KOPT-K1 (cell line): Measurements from ENCODE around the gene VWF.

Experiments used
- H3K27ac ChIP-seq: fragments of 200-600 bp; sonication (generic); 2 replicates; pipeline ENCODE4 v1.5.1; 2016; ENCODE audit warnings: antibody characterized with exemption, mild to moderate bottlenecking, low read depth, low read length; ENCODE audit not compliant: poor library complexity, severe bottlenecking
- H3K36me3 ChIP-seq: fragments of 200-600 bp; sonication (generic); 2 replicates; pipeline ENCODE4 v1.5.1; 2017; ENCODE audit warnings: antibody characterized with exemption, mild to moderate bottlenecking, low read length, moderate library complexity; ENCODE audit not compliant: insufficient read depth
- H3K9me3 ChIP-seq: fragments of 200-600 bp; sonication (generic); 2 replicates; pipeline ENCODE4 v1.5.1; 2017; ENCODE audit warnings: antibody characterized with exemption, low read length, mild to moderate bottlenecking; ENCODE audit not compliant: insufficient read depth, poor library complexity, severe bottlenecking

VWF gene

DNA sequence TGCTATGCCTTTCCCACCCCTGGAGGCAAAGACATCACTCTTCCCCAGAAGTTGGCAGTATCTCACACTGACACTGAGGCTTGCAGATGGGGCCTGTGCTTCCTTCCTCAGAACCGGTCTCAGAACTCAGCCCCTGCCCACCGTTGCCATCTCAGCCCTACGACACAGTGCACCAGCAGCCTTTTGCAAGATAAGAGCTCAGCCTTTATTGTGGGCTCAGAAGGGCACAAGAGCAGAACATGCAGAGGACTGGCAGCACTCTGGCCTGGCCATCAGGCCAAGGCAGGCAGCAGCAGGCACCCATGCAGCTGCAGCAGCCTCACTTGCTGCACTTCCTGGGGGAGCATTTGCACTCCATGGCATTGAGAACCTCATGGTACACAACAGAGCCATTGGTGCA is 175.8 kb downstream of the VWF start:
- H3K36me3 ChIP-seq, result no peaks in the 10 kb centered on the region
- no peaks in the 10 kb centered on the region for H3K9me3 ChIP-seq
- no peak overlapping the region for H3K27ac ChIP-seq

DNA sequence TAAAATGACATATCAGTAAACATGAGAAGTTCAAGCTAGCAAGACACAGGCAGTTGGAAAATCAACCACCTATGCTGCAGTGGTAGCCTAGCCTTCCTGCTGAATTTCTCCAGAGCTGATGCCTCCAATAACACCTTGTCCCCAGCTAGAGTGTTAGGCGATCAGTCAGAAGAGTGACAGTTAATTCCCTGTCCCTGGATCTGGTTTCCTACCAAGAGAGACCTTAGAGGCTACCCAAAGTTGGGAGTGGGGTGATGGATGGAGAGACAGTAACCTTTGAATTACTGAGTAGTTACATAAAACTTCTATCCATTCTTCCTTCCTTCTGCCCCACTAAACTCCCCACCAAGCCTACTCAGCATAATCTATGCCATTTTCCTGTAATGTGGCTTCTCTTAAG is 177.5 kb downstream of the VWF start:
- Histone ChIP-seq H3K9me3 (no peaks in the 10 kb centered on the region), H3K36me3 (no peaks in the 10 kb centered on the region), H3K27ac (no peak overlapping the region)

DNA sequence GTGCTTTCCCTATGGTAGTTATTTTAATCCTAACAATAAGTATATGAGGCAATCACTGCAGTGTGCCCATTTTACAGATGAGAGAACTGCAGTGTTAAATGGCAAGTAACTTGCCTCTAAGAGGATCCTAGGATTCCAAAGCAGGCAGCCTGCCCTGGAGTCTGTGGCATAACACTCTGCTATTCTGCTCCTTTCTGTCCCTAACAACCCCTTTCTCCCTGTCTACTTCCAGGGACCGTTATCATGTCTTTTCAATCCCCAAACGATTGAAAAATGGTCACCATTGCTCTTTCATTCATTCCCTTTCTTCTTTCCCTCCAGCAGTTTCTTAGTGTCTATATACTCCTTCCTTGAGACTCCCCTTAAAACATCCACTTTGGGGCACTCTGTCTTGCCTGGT is 178.1 kb downstream of the VWF start:
- Histone ChIP-seq H3K27ac (no peak overlapping the region), H3K36me3 (no peaks in the 10 kb centered on the region)

DNA sequence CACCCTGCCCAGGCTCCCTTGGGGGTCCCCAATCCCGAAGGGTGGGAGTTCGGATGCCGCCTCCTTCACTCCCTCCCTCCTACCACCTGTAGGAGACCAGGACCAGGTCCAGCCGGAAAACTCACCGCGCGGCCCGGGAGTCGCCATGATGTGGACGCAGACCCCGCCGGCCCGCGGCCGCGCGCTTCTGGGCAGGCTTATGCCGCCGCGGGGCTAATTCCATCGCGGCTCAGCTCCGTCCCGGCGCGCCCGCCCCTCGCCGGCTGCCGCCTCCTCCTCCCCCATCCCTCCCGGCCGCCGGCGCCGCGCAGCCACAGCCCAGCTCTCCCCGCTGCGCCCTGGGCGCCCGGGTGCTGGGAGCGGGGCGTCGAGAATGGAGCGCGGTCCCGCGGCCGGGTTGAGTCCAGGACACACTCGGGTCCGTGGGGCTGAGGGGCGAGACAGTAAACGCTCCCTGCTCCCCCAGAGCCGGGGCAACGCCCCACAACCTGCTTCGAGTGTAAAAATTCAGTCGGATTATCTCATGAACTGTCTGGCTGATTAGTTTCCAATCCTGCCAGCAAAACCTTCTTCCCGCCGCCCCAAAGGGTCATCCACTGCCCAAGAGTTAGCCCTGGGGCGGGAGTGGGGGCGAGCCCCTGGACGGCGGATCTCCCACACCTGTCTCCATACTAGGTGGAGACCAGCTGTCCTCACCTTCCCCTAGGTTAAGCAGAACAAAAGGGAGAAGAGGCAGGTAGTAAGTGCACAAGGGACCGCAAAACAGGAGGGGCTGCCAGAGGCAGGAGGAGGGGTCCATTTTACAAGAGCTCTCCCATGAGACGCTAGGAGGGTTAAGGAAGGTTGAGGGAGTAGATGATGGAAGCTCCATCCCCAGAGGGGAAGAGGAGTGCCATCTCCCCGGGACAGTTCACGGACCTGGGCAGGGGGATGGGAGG is 179.1 kb downstream of the VWF start, which contains the start of gene ANO2:
Gene ANO2, minus strand, starts transcription at position 189 of the 938 bp plus-strand sequence. Its CDS starts 42 bp downstream, at position 147.
- no peaks in the 10 kb centered on the region for H3K9me3 ChIP-seq
- no peaks in the 10 kb centered on the region for H3K36me3 ChIP-seq
- no peak within 1 kb of the TSS for H3K27ac ChIP-seq

More for the DNA sequence above, 178.1 kb downstream of the VWF start:
- no peaks in the 10 kb centered on the region for H3K9me3 ChIP-seq

DNA sequence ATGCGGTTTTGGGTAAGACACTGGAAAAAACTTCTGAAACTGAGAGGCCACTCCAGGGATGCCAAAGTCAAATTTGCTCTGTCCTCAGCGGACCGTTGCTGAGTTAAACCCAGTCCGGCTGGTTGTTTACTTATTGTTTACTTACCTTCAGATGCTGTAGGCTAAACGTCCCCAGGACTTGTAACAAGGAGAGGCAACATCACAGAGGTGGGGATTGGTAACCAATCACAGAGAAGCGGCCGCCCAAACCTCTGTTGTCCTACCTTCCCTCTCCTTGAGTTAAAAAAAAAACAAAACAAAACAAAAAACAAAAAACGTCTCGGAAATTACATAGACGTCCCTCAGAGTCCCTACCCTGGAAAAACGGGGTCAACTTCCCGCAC is 179.8 kb downstream of the VWF start:
- Histone ChIP-seq H3K27ac (no peak overlapping the region), H3K9me3 (no peaks in the 10 kb centered on the region), H3K36me3 (no peaks in the 10 kb centered on the region)

DNA sequence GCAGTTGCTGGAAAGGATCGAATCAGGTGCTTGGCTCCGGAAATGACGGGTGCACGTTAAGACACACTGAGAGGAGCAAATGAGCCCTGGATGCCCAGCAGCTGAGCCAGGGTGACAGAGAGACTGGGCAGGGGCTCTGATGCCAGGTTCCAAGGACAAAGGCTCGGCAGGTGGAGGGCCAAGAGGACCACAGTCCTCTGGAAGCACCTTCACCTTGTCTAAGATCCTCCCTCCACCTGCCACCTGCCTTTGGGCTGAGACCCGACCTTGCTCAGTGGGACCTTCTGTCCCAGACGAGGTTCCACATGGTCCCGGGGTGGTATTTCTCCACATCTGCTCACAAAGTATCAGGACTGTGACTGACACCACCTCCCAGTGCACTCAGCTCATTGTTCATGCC is 180.4 kb downstream of the VWF start:
- Histone ChIP-seq H3K9me3 (no peaks in the 10 kb centered on the region), H3K36me3 (no peaks in the 10 kb centered on the region), H3K27ac (no peak overlapping the region)

DNA sequence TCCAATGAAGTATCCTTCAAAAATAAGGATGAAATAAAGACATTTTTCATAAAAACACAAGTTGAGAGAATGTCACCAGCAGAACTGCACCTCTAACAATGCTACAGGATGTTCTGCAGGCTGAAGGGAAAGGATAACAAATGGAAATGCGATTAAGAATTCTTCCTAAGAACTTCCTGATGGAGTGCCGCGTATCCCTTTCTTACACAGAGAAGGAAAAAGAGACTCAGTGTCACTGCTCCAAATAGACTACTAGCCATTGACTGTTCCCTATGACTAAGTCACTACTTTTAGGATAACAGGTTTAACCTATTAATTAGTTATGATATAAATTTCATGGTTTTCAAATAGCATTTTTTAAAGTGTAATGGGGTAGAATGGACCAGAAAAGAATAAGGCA is 182.6 kb downstream of the VWF start:
- Histone ChIP-seq H3K36me3 (no peaks in the 10 kb centered on the region), H3K27ac (no peak overlapping the region), H3K9me3 (no peaks in the 10 kb centered on the region)

DNA sequence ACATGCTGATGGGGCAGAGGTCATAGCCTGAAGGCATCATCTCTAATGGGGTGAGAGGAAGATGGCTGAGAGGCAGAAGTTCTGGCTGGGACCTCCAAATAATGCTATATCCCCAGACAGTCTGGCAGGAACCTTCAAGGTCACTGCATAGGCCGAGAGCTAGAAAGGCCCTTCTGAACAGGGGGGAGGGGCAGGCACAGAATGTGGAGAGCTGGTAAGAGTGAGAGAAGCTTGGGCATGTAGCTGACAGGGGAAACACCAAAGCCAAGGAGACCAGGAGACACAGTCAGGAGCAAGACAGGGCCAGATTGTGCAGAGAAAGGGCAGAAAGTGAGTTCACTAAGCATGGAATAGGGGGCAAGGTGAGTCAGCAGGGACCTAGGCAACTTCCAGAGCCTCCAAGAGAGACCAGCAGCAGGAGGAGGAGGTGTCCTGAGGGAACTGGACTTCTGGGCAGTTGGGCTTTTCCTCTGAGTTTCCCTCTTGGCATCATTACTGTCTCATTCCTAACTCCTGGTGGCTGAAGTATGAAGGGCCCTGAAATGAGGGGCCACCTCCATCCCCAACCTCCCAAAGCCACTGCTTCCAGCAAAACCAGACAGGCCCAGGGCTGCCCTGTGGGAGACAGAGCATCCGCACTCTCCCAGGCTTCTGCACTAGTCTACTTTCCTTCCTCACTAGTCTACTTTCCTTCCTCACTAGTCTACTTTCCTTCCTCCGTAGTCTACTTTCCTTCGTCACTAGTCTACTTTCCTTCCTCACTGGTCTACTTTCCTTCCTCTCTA is 196.5 kb downstream of the VWF start:
- H3K36me3 ChIP-seq, result no peaks in the 10 kb centered on the region
- H3K27ac ChIP-seq, result no peak overlapping the region
- no peaks in the 10 kb centered on the region for H3K9me3 ChIP-seq

DNA sequence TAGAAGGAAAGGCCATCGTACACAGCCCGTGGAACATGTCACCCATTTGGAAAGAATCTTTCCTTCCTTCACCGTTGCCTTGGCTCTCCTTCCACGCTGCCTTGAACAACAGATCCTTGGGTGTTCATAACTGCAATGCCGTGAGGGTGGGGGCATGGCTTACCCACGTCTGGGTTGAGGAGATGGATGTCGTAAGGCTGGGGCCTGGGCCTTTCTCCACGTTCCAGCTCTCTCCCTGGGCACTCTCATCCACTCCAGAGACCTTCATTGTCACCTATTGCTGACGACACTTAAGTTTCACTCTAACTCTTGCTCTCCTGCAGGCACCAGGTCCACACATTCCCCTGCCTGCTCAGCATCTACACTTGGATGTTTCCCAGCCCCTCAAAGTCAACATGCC is 198.8 kb downstream of the VWF start:
- H3K36me3 ChIP-seq, result no peaks in the 10 kb centered on the region
- no peaks in the 10 kb centered on the region for H3K9me3 ChIP-seq
- no peak overlapping the region for H3K27ac ChIP-seq

DNA sequence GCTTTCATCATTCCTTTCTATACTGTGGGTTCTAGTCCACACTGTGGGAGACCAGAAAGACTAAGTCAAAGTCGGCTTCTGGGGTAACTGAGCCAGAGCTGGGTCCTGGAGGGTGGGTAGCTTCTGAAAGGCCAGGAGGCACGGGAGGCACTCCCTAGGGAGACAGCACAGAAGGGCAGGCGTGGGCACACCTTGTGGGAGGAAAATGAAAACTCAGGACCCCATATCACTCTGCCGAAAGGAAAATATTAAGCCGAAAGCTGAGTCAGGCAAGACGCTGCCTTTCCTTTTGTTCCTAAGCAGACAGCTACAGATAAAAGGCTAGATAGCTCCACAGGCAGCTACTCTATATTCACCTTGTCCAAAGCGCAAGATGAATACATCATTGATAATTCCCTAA is 200.1 kb downstream of the VWF start:
- Histone ChIP-seq H3K9me3 (no peaks in the 10 kb centered on the region), H3K36me3 (no peaks in the 10 kb centered on the region), H3K27ac (no peak overlapping the region)

DNA sequence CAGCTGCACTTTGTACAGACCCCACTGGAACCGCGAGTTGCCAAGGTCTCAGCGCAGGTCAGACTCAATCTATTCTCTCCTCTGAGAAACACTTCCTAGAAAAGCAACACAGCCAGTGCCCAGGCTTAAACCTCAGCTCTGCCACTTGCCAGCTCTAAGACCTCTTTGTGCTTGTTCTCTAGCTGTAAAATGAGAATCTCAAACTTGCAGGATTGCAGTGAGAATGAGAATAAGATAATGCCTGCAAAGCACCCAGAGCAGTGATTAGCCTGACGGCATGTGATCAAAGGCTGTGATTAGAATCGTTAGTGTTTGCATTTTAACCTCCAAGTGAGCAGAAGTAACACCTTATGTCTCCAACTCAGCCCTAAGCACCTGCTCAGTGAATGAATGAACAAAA is 200.7 kb downstream of the VWF start:
- Histone ChIP-seq H3K36me3 (no peaks in the 10 kb centered on the region), H3K27ac (no peak overlapping the region), H3K9me3 (no peaks in the 10 kb centered on the region)

DNA sequence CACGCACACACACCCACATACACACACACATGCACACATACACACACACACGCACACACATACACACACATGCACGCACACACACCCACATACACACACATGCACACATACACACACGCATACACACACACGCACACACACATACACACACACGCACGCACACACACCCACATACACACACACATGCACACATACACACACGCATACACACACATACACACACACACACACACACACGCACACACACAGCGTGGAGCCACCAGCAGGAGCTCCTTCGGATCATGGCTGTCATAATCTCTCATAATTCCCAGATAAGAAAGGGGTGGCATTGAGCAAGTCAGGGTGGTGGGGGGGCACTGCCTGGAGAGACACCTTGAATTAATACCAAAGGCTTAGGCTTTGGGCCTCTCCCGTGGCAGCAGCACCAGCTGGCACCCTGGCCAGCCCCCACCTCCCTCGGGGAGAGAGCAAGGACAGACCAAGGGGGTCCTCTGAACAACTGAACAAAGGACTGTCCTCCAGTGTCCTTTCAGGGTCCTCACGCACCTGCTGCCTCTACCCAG is 201.3 kb downstream of the VWF start:
- H3K36me3 ChIP-seq, result no peaks in the 10 kb centered on the region
- no peak overlapping the region for H3K27ac ChIP-seq
- no peaks in the 10 kb centered on the region for H3K9me3 ChIP-seq

DNA sequence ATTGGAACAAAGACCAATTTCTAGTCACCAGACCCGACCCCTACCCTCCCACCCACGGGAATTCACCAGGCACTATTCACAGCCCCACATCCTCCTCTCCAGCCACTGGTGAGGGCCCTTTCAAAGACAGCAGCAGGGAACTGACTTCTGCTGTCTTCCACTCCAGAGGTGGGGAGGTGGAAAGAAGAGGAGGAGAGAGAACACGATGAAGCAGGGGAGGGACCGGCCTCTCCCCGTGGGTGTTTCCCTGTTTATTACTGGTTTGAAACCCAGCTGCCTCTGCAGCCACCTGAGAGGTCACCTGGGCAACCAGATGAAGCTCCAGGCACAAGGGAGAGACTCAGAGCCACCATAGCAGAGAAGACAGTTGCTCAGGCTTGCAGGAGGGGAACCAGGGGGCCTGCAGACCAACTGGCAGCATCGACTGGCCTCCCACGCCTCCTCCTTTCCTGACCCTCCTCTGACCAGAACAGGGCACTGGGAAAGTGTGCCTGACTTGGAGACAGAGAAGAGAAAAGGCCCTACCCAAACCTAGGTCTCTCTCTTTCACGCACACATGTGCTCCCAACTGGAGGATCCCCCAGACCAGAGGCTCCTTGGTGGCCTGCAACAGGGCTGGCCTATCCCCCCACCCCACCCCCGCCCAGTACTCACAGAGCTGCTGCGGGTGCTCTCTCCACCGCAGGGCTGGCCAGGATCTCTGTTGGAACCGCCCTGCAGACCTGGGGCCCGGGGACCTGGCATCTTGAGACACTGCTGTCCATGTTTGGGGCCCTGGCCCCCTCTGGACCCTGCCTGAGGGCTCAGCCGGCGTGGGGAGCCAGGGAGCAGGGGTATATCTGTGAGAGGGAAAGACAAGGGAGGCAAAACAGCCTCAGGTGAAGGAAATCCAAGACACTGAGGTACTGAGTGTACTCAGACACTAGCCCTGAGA is 202.2 kb downstream of the VWF start:
- Histone ChIP-seq H3K36me3 (no peaks in the 10 kb centered on the region), H3K9me3 (no peaks in the 10 kb centered on the region), H3K27ac (no peak overlapping the region)

DNA sequence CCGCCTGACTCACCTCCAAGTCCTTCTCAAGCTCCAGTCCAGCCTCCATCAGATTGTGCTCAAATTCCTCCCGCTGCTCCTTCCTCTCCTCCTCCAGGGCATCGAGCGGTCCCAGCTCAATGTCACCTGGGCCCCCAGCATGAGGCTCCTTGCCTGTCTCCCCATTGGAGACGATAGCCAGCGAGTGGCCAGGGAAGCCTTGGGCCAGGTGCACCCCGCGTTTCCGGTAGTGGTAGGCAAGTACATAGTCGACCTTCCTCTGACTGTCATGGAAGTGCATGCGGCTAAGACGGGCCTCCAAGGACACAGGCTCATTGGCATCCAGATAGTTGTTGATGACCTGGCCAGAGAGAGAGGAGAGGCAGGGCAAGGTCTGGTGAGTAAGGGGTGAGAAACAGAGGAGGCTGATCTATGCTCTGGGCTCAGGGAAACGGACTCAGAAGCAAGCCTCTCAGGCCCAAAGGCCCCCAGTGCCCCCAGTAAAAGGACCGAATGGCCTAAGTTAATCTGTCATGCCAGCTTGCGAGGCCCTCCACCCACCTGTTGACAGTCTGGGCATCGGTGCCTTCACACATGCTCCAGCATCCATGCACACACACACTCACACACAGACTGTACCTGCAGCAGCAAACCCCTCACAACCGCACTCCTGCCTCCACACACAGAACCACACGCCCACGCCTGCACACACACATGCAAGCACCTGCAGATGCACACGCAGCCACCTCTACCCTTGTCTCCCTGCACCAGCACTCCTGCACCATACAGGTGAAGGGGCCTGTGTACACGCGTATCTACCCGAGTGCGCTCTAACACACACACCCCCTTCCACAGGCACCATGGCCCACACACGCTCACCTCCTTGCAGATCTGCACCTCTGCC is 203.2 kb downstream of the VWF start:
- Histone ChIP-seq H3K27ac (no peak overlapping the region), H3K36me3 (no peaks in the 10 kb centered on the region), H3K9me3 (no peaks in the 10 kb centered on the region)
